Colonic mucosa (tissue), 4 donors: ENCODE measurements around the gene RPL13A. TPM values are rescaled to one million over a fixed set of nuclear protein-coding genes. Genes with fewer than 3 reads are reported as not detected.

ENCODE experiments used
- DNase-seq: peaks from one replicate; pipeline ENCODE4 v3.0.0-alpha.2; 2020
- H3K27ac ChIP-seq: fragments of 200-600 bp; one replicate; pipeline ENCODE4 v1.8.0; 2021
- H3K27me3 ChIP-seq: fragments of 200-600 bp; one replicate; pipeline ENCODE4 v1.8.0; 2021
- H3K36me3 ChIP-seq: fragments of 200-600 bp; one replicate; pipeline ENCODE4 v1.8.0; 2021
- H3K4me1 ChIP-seq: fragments of 200-600 bp; one replicate; pipeline ENCODE4 v1.8.0; 2021; ENCODE audit warnings: mild to moderate bottlenecking
- H3K4me3 ChIP-seq: fragments of 200-600 bp; one replicate; pipeline ENCODE4 v1.8.0; 2021
- H3K9ac ChIP-seq, 2 donors: one replicate each; pipeline ENCODE4 v1.7.0; 2013; ENCODE audit warnings: control low read depth in 2 of 2, low read depth in 2 of 2, low read length in 2 of 2
- H3K9me3 ChIP-seq: fragments of 200-600 bp; one replicate; pipeline ENCODE4 v1.8.0; 2021
- intact Hi-C: fragments of 100-400 bp; cut with DNase I; formaldehyde crosslinking; loops from one replicate; pipeline ENCODE4 v1.14.1; 2022
- total RNA-seq, 2 donors: library from RNA; stranded (reverse); fragmentation: NEBNext Ultra II Directional in 1 of 2; extraction: Animal tissue kit (Norgen Biotek cat#: 25700) in 1 of 2; gene quantifications; one replicate each; pipeline ENCODE4 v1.2.1, GENCODE V29; 2021
- TF ChIP-seq, protein P1 (sequence below): fragments of 200-600 bp; IDR thresholded peaks from one replicate; pipeline ENCODE4 v1.8.0; 2022; ENCODE audit warnings: antibody characterized with exemption, mild to moderate bottlenecking
- donor health status: healthy.
- donor health status: DM: no; HTN: no; CAD: no.
- donor health status: DM: no; HTN: no; CAD: no.

The RPL13A gene
- total RNA-seq, 2 donors from 2014 or later, result 2,431 to 2,528 TPM

DNA sequence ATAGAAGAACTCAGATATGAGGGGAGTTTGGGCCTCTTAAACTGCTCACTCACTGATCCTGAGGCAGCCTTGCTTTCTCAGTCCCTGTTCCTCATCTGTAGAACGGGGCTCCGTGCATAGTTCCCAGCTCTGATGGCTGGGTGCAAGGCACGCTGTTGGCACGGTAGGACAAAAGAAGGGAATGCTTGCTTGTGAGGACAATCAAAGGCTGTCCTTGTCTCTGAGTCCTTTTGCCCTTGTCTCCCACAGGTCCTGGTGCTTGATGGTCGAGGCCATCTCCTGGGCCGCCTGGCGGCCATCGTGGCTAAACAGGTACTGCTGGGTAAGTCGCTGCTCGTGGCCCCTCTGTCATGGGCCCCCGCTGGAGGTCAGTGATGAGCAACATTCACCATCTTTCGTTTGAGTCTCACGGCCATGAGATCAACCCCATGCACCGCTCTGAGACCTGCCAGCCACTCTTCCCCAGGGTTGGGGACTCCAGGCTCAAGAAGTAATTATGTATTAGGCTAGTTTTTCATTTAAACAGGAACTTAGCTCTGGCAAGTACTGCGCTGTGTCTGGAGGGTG lies 2.3 kb downstream of the RPL13A start:
- DNase-seq, result no peak
- Histone ChIP-seq H3K4me3 (peak overlapping the region; percentile 88), H3K36me3 (peaks cover 26% of the 10 kb centered on the region), H3K9ac (peak overlapping the region; percentile 41 to 98), H3K9me3 (no peaks in the 10 kb centered on the region), H3K27ac (peak overlapping the region; percentile 87), H3K4me1 (peaks cover 6% of the 10 kb centered on the region), H3K27me3 (no peaks in the 10 kb centered on the region)
- TF ChIP-seq, protein P1, sequence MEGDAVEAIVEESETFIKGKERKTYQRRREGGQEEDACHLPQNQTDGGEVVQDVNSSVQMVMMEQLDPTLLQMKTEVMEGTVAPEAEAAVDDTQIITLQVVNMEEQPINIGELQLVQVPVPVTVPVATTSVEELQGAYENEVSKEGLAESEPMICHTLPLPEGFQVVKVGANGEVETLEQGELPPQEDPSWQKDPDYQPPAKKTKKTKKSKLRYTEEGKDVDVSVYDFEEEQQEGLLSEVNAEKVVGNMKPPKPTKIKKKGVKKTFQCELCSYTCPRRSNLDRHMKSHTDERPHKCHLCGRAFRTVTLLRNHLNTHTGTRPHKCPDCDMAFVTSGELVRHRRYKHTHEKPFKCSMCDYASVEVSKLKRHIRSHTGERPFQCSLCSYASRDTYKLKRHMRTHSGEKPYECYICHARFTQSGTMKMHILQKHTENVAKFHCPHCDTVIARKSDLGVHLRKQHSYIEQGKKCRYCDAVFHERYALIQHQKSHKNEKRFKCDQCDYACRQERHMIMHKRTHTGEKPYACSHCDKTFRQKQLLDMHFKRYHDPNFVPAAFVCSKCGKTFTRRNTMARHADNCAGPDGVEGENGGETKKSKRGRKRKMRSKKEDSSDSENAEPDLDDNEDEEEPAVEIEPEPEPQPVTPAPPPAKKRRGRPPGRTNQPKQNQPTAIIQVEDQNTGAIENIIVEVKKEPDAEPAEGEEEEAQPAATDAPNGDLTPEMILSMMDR, result no peak
- intact Hi-C loops, result no loop called here

DNA sequence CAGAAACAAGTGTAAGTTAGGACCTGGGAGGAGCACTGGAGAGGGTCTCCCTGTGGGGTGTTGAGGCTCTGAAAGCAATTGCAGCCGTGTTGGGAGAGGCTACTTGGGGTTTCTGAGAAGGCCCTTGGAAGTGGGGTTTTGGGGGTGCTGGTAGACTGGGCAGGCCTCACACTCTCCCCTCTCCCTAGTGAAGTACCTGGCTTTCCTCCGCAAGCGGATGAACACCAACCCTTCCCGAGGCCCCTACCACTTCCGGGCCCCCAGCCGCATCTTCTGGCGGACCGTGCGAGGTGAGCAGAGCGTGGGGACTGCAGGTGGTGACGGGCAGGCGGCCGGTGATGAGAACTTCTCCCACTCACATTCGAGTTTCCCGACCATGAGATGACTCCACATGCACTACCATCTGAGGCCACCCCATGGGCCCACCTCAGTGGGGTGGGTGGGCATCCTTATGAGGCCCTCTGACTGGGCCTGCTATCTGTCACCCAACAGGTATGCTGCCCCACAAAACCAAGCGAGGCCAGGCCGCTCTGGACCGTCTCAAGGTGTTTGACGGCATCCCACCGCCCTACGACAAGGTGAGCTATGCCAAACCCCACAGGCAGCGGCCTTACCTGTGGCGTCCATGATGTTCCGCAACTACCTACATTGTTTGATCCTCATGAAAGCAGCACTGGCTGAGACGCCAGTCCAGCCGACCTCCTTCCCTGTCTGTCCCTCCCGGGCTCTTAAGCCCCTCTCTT lies 3.0 kb downstream of the RPL13A start:
- Histone ChIP-seq H3K9ac (peak overlapping the region in 1 of 2 donors; percentile 98), H3K36me3 (peaks cover 26% of the 10 kb centered on the region), H3K4me1 (peaks cover 10% of the 10 kb centered on the region), H3K27me3 (no peaks in the 10 kb centered on the region), H3K4me3 (no peak overlapping the region), H3K9me3 (no peaks in the 10 kb centered on the region), H3K27ac (peak overlapping the region; percentile 87)
- DNase-seq, result no peak
- intact Hi-C loops, result no loop called here
- TF ChIP-seq, protein P1, result no peak

DNA sequence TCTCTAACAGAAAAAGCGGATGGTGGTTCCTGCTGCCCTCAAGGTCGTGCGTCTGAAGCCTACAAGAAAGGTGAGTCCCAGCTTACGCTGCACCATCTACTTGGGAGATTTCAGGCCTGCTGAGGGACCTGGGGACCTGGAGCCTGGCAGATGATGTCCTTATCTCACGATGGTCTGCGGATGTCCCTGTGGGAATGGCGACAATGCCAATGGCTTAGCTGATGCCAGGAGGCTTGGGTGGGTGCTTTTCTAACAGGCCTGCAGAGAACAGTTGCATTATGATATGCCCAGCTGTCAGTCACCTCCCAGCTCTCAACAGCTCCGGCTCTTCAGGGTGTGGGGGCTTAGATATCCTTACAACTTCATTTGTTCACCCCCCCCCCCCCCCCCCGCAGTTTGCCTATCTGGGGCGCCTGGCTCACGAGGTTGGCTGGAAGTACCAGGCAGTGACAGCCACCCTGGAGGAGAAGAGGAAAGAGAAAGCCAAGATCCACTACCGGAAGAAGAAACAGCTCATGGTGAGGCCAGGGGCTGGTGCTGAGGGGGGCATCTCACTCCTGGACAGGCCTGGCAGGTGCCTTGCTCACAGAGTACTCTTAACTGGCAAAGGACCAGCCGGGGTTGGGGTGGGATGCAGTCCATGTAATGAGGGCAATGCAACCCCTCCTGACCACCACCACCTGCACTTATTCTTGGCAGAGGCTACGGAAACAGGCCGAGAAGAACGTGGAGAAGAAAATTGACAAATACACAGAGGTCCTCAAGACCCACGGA lies 3.8 kb downstream of the RPL13A start:
- Histone ChIP-seq H3K9me3 (no peaks in the 10 kb centered on the region), H3K27me3 (no peaks in the 10 kb centered on the region), H3K9ac (peak overlapping the region in 1 of 2 donors; percentile 48), H3K27ac (no peak overlapping the region), H3K36me3 (peaks cover 26% of the 10 kb centered on the region), H3K4me3 (no peak overlapping the region), H3K4me1 (peaks cover 10% of the 10 kb centered on the region)
- intact Hi-C loops, result no loop called here
- TF ChIP-seq, protein P1, result no peak
- no peak for DNase-seq

DNA sequence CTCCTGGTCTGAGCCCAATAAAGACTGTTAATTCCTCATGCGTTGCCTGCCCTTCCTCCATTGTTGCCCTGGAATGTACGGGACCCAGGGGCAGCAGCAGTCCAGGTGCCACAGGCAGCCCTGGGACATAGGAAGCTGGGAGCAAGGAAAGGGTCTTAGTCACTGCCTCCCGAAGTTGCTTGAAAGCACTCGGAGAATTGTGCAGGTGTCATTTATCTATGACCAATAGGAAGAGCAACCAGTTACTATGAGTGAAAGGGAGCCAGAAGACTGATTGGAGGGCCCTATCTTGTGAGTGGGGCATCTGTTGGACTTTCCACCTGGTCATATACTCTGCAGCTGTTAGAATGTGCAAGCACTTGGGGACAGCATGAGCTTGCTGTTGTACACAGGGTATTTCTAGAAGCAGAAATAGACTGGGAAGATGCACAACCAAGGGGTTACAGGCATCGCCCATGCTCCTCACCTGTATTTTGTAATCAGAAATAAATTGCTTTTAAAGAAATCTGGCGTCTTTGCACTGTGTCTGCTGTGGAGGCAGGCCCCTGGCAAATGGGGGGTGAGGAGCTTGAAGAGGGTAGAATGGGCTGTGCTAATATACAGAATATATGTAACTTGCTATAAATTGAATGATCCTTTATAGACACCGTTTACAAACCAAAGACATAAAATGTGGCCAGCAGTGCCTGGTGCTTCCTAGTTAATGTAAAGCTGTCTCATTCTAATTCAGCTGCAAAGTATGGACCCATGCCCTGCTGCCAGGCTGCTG lies 4.6 kb downstream of the RPL13A start:
- peaks cover 10% of the 10 kb centered on the region for H3K4me1 ChIP-seq
- TF ChIP-seq, protein P1, result no peak
- H3K36me3 ChIP-seq, result peaks cover 26% of the 10 kb centered on the region

More for the DNA sequence above, 4.6 kb downstream of the RPL13A start:
- DNase-seq, result no peak
- no peak overlapping the region for H3K9ac ChIP-seq
- H3K4me3 ChIP-seq, result no peak overlapping the region
- intact Hi-C loops, result no loop called here
- no peak overlapping the region for H3K27ac ChIP-seq
- H3K9me3 ChIP-seq, result no peaks in the 10 kb centered on the region
- no peaks in the 10 kb centered on the region for H3K27me3 ChIP-seq
